ENCODE measurements around the gene NKAIN1.
A peak's percentile ranks its signal among the peaks of the same experiment; 100 is the strongest.

Gene NKAIN1

DNA sequence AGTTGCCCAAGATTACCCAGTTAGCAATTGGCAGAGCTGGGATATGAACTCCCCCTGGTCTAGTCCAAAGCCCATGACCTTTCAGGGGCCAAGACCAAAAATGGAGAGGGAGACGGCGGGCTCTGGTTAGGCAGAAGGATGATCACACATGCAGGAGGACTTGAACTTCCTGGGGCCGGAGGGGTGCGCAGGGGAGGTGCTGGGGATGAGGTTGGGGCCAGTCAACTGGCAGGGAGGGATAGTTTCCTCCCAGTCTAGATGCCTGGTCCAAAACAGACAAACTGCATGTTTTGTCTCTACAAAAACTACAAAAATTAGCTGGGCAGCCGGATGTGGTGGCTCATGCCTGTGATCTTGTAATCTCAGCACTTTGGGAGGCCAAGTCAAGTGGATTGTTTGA, 78.1 kb downstream of the NKAIN1 start:
- Histone ChIP-seq H3K4me3 (ENCODE audit: insufficient read depth, low read depth, low read length) (no peak overlapping the region), H3K36me3 (ENCODE audit: control insufficient read depth, insufficient read depth, low read length) (no peaks in the 10 kb centered on the region), H3K9me3 (ENCODE audit: control insufficient read depth, low read length) (no peaks in the 10 kb centered on the region), H3K27me3 (ENCODE audit: control insufficient read depth, insufficient read depth, low read length, poor library complexity, severe bottlenecking) (no peaks in the 10 kb centered on the region), H3K27ac (ENCODE audit: insufficient read depth, low read depth, low read length, poor library complexity, severe bottlenecking) (no peak overlapping the region), H3K4me1 (ENCODE audit: control insufficient read depth, insufficient read depth, low read length) (no peaks in the 10 kb centered on the region)
- 94 to 98% methylated on average over 5 of the region's 5 CpGs for WGBS, 2 experiments

DNA sequence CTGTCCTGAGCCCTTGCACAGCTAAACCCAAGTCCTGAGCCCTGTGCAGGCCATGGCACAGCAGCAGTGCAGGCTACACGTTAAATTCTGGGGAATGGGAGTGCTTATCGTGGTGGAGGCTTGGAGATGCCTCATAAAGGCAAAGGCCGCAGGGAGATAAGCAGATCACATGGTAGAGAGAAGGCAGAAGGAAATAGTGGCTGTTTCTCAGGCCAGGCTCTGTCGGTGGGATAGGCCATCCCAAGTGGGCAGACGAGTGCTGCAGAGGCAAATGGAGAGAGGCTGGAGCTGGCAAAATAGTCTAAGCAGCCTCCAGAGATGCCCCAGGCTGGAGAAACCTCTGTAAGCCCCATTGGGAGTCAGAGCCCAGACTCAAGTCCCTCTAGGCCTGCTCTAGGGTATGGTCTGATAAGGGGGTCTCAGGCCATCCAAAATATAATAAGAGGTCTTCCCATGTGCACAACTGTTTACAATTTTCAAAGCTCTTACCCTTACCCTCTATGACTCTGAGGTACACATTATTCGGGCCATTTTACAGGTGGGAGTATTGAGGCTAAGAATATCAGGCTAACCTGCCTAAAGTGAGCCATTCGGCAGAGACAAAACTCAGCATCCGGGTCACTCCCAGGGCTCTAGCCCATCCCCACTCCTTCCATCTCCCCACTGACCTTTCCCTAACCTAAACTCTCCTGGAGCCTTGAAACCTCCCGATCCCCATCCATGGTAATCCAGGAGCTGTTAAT, 79.6 kb downstream of the NKAIN1 start:
- Histone ChIP-seq H3K36me3 (ENCODE audit: control insufficient read depth, insufficient read depth, low read length) (no peaks in the 10 kb centered on the region), H3K4me3 (ENCODE audit: insufficient read depth, low read depth, low read length) (no peak overlapping the region), H3K4me1 (ENCODE audit: control insufficient read depth, insufficient read depth, low read length) (no peaks in the 10 kb centered on the region), H3K9me3 (ENCODE audit: control insufficient read depth, low read length) (no peaks in the 10 kb centered on the region), H3K27me3 (ENCODE audit: control insufficient read depth, insufficient read depth, low read length, poor library complexity, severe bottlenecking) (no peaks in the 10 kb centered on the region), H3K27ac (ENCODE audit: insufficient read depth, low read depth, low read length, poor library complexity, severe bottlenecking) (no peak overlapping the region)
- 84 to 85% methylated on average over 9 of the region's 9 CpGs for WGBS, 2 experiments

GRCh38 chr1:31159323-31159722, 80.4 kb downstream of the NKAIN1 start:
- no peak overlapping the region for H3K4me3 ChIP-seq (ENCODE audit: insufficient read depth, low read depth, low read length)
- 89 to 96% methylated on average over 2 of the region's 2 CpGs for WGBS, 2 experiments
- no peak overlapping the region for H3K27ac ChIP-seq (ENCODE audit: insufficient read depth, low read depth, low read length, poor library complexity, severe bottlenecking)
- no peaks in the 10 kb centered on the region for H3K4me1 ChIP-seq (ENCODE audit: control insufficient read depth, insufficient read depth, low read length)
- H3K9me3 ChIP-seq (ENCODE audit: control insufficient read depth, low read length), result no peaks in the 10 kb centered on the region
- H3K36me3 ChIP-seq (ENCODE audit: control insufficient read depth, insufficient read depth, low read length), result no peaks in the 10 kb centered on the region
- no peaks in the 10 kb centered on the region for H3K27me3 ChIP-seq (ENCODE audit: control insufficient read depth, insufficient read depth, low read length, poor library complexity, severe bottlenecking)

DNA sequence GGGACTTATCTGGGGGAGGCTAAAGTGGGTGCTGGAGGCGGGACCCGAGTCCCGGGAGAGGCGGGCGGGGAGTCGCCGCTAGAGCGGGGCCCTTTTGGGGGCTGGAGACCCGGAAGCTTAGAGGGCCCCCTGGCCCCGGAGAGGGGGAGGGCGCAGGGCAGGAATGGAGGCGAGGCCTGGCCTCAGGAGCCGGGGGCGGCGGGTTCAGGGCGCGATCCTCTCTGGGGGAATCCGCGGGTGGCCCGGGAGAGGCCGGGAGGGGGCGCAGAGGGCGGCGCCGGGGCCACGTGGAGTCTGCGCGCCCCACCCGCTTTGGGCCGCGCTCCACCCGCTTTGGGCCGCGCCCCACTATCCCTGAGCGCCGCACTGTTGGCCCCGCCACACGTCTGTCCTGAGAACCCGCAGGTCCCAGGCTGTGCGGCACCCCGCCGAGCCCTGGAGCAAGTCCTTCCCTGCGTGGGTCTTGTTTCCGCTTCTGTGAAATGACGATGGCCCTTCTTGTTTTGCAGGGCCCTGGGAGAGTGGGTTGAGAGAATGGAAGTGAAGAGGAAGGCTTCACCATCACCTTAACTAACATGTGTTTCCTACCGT, 84.4 kb downstream of the NKAIN1 start:
- Histone ChIP-seq H3K9me3 (ENCODE audit: control insufficient read depth, low read length) (no peaks in the 10 kb centered on the region), H3K4me1 (ENCODE audit: control insufficient read depth, insufficient read depth, low read length) (no peaks in the 10 kb centered on the region), H3K27me3 (ENCODE audit: control insufficient read depth, insufficient read depth, low read length, poor library complexity, severe bottlenecking) (no peaks in the 10 kb centered on the region), H3K27ac (ENCODE audit: insufficient read depth, low read depth, low read length, poor library complexity, severe bottlenecking) (peak overlapping the region; percentile 41), H3K4me3 (ENCODE audit: insufficient read depth, low read depth, low read length) (peak overlapping the region; percentile 54), H3K36me3 (ENCODE audit: control insufficient read depth, insufficient read depth, low read length) (no peaks in the 10 kb centered on the region)
- WGBS, 2 experiments, result 2 to 3% methylated on average over 46 of the region's 46 CpGs

DNA sequence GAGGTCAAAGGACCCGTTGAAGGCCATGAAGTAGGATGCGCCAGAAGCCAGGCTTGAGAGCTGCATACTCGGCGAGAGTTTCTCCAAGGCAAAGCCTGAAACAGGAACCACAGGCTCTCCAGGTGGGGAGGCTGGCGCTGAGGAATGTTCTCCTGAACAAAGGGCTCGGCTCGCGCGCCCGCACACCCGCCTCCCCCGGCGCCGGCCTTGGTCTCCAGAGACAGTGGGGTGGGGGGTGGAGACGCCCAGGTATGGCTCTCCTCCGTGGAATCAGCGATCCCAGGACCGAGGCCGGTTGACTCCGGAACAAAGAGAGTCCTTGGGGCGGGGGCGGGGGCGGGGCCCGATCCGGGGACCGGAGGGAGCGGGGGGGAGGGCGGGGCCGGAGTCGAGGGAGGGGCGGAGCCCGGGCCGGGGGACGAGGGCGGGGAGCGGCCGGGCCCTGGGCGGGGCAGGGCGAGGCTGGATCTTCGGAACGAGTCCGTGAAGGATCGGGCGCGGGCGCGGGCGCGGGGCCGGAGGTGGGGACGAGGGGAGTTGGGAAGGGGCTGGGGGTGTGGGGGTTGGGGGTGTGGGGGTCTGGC, 85.0 kb downstream of the NKAIN1 start:
- Histone ChIP-seq H3K27ac (ENCODE audit: insufficient read depth, low read depth, low read length, poor library complexity, severe bottlenecking) (peak overlapping the region; percentile 98), H3K27me3 (ENCODE audit: control insufficient read depth, insufficient read depth, low read length, poor library complexity, severe bottlenecking) (no peaks in the 10 kb centered on the region), H3K4me3 (ENCODE audit: insufficient read depth, low read depth, low read length) (peak overlapping the region; percentile 54), H3K4me1 (ENCODE audit: control insufficient read depth, insufficient read depth, low read length) (no peaks in the 10 kb centered on the region), H3K36me3 (ENCODE audit: control insufficient read depth, insufficient read depth, low read length) (no peaks in the 10 kb centered on the region), H3K9me3 (ENCODE audit: control insufficient read depth, low read length) (no peaks in the 10 kb centered on the region)
- WGBS, 2 experiments, result 1 to 2% methylated on average over 47 to 49 of the region's 51 CpGs

DNA sequence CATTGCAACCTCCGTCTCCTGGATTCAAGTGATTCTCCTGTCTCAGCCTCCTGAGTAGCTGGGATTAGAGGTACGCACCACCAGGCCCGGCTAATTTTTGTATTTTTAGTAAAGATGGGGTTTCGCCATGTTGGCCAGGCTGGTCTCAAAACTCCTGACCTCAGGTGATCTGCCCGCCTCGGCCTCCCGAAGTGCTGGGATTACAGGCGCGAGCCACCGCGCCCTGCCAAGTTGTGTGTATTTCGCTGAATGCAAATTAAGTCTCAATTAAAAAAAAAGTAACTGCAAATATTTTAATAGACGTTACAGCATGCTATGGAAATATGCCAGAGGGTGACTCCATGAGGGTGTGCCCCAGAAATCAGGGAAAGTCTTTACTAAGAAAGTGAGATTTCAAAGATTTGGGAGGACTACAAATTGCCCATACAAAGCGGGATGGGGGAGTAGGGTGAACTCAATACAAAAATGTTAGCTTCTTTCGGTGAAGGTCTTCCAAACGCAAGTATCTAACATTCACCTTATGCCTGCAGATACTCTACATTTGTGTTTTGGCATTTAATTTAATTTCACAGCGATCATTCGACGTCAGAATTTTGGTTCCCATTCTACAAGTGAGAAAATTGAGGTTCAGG, 85.6 kb downstream of the NKAIN1 start:
- peak overlapping the region; percentile 54 for H3K4me3 ChIP-seq (ENCODE audit: insufficient read depth, low read depth, low read length)
- peak overlapping the region; percentile 98 for H3K27ac ChIP-seq (ENCODE audit: insufficient read depth, low read depth, low read length, poor library complexity, severe bottlenecking)
- H3K27me3 ChIP-seq (ENCODE audit: control insufficient read depth, insufficient read depth, low read length, poor library complexity, severe bottlenecking), result no peaks in the 10 kb centered on the region
- H3K9me3 ChIP-seq (ENCODE audit: control insufficient read depth, low read length), result no peaks in the 10 kb centered on the region
- no peaks in the 10 kb centered on the region for H3K4me1 ChIP-seq (ENCODE audit: control insufficient read depth, insufficient read depth, low read length)
- 80 to 82% methylated on average over 19 of the region's 19 CpGs for WGBS, 2 experiments
- H3K36me3 ChIP-seq (ENCODE audit: control insufficient read depth, insufficient read depth, low read length), result no peaks in the 10 kb centered on the region

GRCh38 chr1:31153423-31153822, 86.3 kb downstream of the NKAIN1 start:
- no peak overlapping the region for H3K27ac ChIP-seq (ENCODE audit: insufficient read depth, low read depth, low read length, poor library complexity, severe bottlenecking)
- H3K4me1 ChIP-seq (ENCODE audit: control insufficient read depth, insufficient read depth, low read length), result no peaks in the 10 kb centered on the region
- no peaks in the 10 kb centered on the region for H3K27me3 ChIP-seq (ENCODE audit: control insufficient read depth, insufficient read depth, low read length, poor library complexity, severe bottlenecking)
- no peaks in the 10 kb centered on the region for H3K9me3 ChIP-seq (ENCODE audit: control insufficient read depth, low read length)
- no peak overlapping the region for H3K4me3 ChIP-seq (ENCODE audit: insufficient read depth, low read depth, low read length)
- H3K36me3 ChIP-seq (ENCODE audit: control insufficient read depth, insufficient read depth, low read length), result no peaks in the 10 kb centered on the region
- 96 to 100% methylated on average over 3 of the region's 3 CpGs for WGBS, 2 experiments

GRCh38 chr1:31152181-31152795, 87.4 kb downstream of the NKAIN1 start:
- no peak overlapping the region for H3K4me3 ChIP-seq (ENCODE audit: insufficient read depth, low read depth, low read length)
- no peaks in the 10 kb centered on the region for H3K27me3 ChIP-seq (ENCODE audit: control insufficient read depth, insufficient read depth, low read length, poor library complexity, severe bottlenecking)
- WGBS, 2 experiments, result 89 to 92% methylated on average over 8 of the region's 8 CpGs
- no peaks in the 10 kb centered on the region for H3K36me3 ChIP-seq (ENCODE audit: control insufficient read depth, insufficient read depth, low read length)
- H3K4me1 ChIP-seq (ENCODE audit: control insufficient read depth, insufficient read depth, low read length), result no peaks in the 10 kb centered on the region
- H3K27ac ChIP-seq (ENCODE audit: insufficient read depth, low read depth, low read length, poor library complexity, severe bottlenecking), result no peak overlapping the region
- H3K9me3 ChIP-seq (ENCODE audit: control insufficient read depth, low read length), result no peaks in the 10 kb centered on the region

- Histone ChIP-seq H3K4me3 (ENCODE audit: insufficient read depth, low read depth, low read length) (no peak overlapping the region), H3K36me3 (ENCODE audit: control insufficient read depth, insufficient read depth, low read length) (no peaks in the 10 kb centered on the region), H3K4me1 (ENCODE audit: control insufficient read depth, insufficient read depth, low read length) (no peaks in the 10 kb centered on the region), H3K27ac (ENCODE audit: insufficient read depth, low read depth, low read length, poor library complexity, severe bottlenecking) (no peak overlapping the region), H3K9me3 (ENCODE audit: control insufficient read depth, low read length) (no peaks in the 10 kb centered on the region), H3K27me3 (ENCODE audit: control insufficient read depth, insufficient read depth, low read length, poor library complexity, severe bottlenecking) (no peaks in the 10 kb centered on the region)
- WGBS, 2 experiments, result 91 to 97% methylated on average over 3 of the region's 3 CpGs
Measured at GRCh38 chr1:31151402-31151801, 88.3 kb downstream of the NKAIN1 start.

DNA sequence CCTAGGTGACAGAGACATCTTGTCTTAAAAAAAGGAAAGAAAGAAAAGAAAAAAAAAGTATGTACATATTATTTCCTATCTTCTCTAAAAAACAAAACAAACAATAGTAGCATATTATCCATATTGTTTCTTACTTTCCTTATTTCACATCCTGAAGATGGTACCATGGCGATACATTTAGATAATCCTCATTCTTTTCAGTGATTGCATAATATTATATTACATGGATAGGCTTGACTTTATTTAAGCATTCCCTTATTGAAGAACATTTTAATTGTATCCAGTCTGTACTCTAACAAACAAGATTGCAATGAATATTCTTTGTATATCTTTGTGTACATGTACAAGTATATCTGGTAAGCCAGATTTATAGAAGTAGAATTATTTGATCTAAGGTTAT, 91.3 kb downstream of the NKAIN1 start:
- H3K36me3 ChIP-seq (ENCODE audit: control insufficient read depth, insufficient read depth, low read length), result no peaks in the 10 kb centered on the region
- 100% methylated on average over 1 of the region's 1 CpG; no CpG with 5 or more reads in 1 of the 2 experiments for WGBS, 2 experiments
- no peak overlapping the region for H3K27ac ChIP-seq (ENCODE audit: insufficient read depth, low read depth, low read length, poor library complexity, severe bottlenecking)
- H3K27me3 ChIP-seq (ENCODE audit: control insufficient read depth, insufficient read depth, low read length, poor library complexity, severe bottlenecking), result no peaks in the 10 kb centered on the region
- H3K4me1 ChIP-seq (ENCODE audit: control insufficient read depth, insufficient read depth, low read length), result no peaks in the 10 kb centered on the region
- no peaks in the 10 kb centered on the region for H3K9me3 ChIP-seq (ENCODE audit: control insufficient read depth, low read length)
- no peak overlapping the region for H3K4me3 ChIP-seq (ENCODE audit: insufficient read depth, low read depth, low read length)
